Measurements from ENCODE around the gene MRRF. TPM values are rescaled to one million over a fixed set of nuclear protein-coding genes. Genes with fewer than 3 reads are reported as not detected.

The MRRF gene
- total and polyA plus RNA-seq, 4 experiments from 2014 or later, result 15.6 to 27.3 (median 22.5) TPM

- Mint-ChIP-seq H3K27me3 (peaks cover 8 to 12% of the 10 kb centered on the region in 2 donors), H3K27ac (no peak overlapping the region), H3K4me3 (no peak overlapping the region), H3K4me1 (peaks cover 4 to 14% (median 6%) of the 10 kb centered on the region in 4 donors), H3K9me3 (peaks cover 0 to 4% (median 0%) of the 10 kb centered on the region in 8 donors), H3K36me3 (no peaks in the 10 kb centered on the region)
- Histone ChIP-seq H3K27ac (ENCODE audit: low read depth, low read length) (no peak overlapping the region), H3K4me3 (ENCODE audit: low read length in 2 of 2) (no peak overlapping the region), H3K4me1 (ENCODE audit: insufficient read depth, low read length) (peaks cover 10% of the 10 kb centered on the region), H3K27me3 (ENCODE audit: insufficient read depth, low read length) (peaks cover 4% of the 10 kb centered on the region), H3K36me3 (ENCODE audit: insufficient read depth, low read length) (no peaks in the 10 kb centered on the region), H3K9me3 (ENCODE audit: control insufficient read depth in 1 of 2, low read length in 2 of 2) (no peaks in the 10 kb centered on the region)
- no peak for DNase-seq
- POLR2A ChIA-PET (ENCODE audit: partially characterized antibody), result no interaction called here
- intact Hi-C loops (cut with micrococcal nuclease), result no loop called here
- CTCF ChIA-PET (ENCODE audit: partially characterized antibody), result interaction anchor here (2.2 to 2.3 kb wide), 2 partner anchors 14 to 16 kb away, joined by 6 to 10 read pairs; no protein-coding TSS in a partner anchor
Observed at GRCh38 chr9:122367065-122367464, 102.4 kb downstream of the MRRF start.

DNA sequence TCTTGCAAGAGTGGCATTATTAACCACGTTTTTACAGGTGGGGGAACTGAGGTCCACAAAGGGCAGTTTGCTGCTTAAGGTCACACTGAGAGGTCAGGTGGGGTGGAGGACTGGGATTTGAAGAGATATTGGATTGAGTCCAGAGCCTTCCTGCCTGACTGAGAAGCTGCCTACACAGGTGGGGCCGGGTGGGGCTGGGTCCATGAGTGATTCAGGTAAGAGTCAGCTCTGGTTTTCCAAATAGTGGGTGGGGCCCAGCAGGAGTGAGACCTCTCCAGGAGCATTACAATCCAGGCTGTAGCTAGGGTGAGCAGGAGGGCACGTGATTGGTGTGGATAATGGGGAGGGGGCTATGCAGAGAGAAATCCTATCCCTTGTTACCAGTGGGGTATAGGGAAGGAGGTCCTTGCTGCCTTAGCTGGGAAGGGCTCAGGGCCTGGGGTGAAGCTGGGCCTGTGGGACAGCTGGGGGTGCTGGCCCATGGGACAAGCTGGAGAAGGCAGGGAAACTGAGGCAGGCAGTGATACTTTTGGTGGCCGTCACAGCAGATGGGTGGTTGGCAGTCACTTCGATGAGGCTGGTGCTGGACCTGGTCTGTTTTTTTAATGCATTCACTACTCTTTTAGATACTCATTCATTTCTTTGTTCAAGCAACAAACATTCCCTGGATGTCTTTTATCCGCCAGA lies 103.2 kb downstream of the MRRF start:
- H3K27me3 ChIP-seq (ENCODE audit: insufficient read depth, low read length), result peaks cover 4% of the 10 kb centered on the region
- no peaks in the 10 kb centered on the region for H3K36me3 ChIP-seq (ENCODE audit: insufficient read depth, low read length)
- no peak overlapping the region for H3K27ac ChIP-seq (ENCODE audit: low read depth, low read length)
- peaks cover 0 to 4% (median 0%) of the 10 kb centered on the region in 8 donors for H3K9me3 Mint-ChIP-seq
- no peaks in the 10 kb centered on the region for H3K36me3 Mint-ChIP-seq
- POLR2A ChIA-PET (ENCODE audit: partially characterized antibody), result no interaction called here
- peaks cover 6 to 14% (median 6%) of the 10 kb centered on the region in 4 donors for H3K4me1 Mint-ChIP-seq
- no peak overlapping the region for H3K4me3 Mint-ChIP-seq
- intact Hi-C loops (cut with micrococcal nuclease), result no loop called here
- H3K27me3 Mint-ChIP-seq, result peaks cover 13 to 19% of the 10 kb centered on the region in 2 donors
- no peaks in the 10 kb centered on the region for H3K9me3 ChIP-seq (ENCODE audit: control insufficient read depth in 1 of 2, low read length in 2 of 2)
- no peak for DNase-seq
- H3K27ac Mint-ChIP-seq, result no peak overlapping the region
- no peak overlapping the region for H3K4me3 ChIP-seq (ENCODE audit: low read length in 2 of 2)
- CTCF ChIA-PET (ENCODE audit: partially characterized antibody), result interaction anchor here (0.5 to 2.3 kb wide), 4 partner anchors 15 to 159 kb away, joined by 3 to 10 read pairs (median 5); no protein-coding TSS in a partner anchor
- peaks cover 10% of the 10 kb centered on the region for H3K4me1 ChIP-seq (ENCODE audit: insufficient read depth, low read length)

DNA sequence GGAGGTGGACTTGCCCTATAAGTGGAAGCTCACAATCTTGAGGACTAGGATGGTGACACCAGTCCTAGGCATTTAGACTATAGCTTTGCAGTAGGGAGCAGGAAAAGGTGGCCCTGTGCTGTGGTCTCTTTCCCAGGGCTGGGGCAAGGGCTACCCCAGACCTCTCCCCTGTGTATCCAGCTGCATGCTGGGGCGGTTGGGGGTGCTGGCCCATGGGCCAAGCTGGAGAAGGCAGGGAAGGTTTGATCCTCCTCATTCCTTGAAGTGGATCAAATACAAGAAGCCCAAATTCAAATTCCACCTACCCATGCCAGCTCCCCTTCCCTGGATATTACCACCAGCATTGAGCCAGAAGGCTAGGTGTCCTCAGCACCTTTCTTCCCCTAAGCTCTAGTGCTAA lies 104.0 kb downstream of the MRRF start:
- H3K27me3 ChIP-seq (ENCODE audit: insufficient read depth, low read length), result peaks cover 4% of the 10 kb centered on the region
- H3K27ac ChIP-seq (ENCODE audit: low read depth, low read length), result no peak overlapping the region
- ChIA-PET CTCF (ENCODE audit: partially characterized antibody) (interaction anchor here (2.2 to 2.3 kb wide), 2 partner anchors 16 to 18 kb away, joined by 6 to 10 read pairs; no protein-coding TSS in a partner anchor), POLR2A (ENCODE audit: partially characterized antibody) (no interaction called here)
- Mint-ChIP-seq H3K27ac (no peak overlapping the region), H3K27me3 (peaks cover 16 to 22% of the 10 kb centered on the region in 2 donors), H3K9me3 (peaks cover 0 to 4% (median 0%) of the 10 kb centered on the region in 8 donors), H3K4me1 (peaks cover 6 to 14% (median 6%) of the 10 kb centered on the region in 4 donors), H3K4me3 (no peak overlapping the region), H3K36me3 (no peaks in the 10 kb centered on the region)
- DNase-seq, result no peak
- H3K4me3 ChIP-seq (ENCODE audit: low read length in 2 of 2), result no peak overlapping the region
- H3K9me3 ChIP-seq (ENCODE audit: control insufficient read depth in 1 of 2, low read length in 2 of 2), result no peaks in the 10 kb centered on the region
- intact Hi-C loops (cut with micrococcal nuclease), result no loop called here
- H3K36me3 ChIP-seq (ENCODE audit: insufficient read depth, low read length), result no peaks in the 10 kb centered on the region
- peaks cover 10% of the 10 kb centered on the region for H3K4me1 ChIP-seq (ENCODE audit: insufficient read depth, low read length)

DNA sequence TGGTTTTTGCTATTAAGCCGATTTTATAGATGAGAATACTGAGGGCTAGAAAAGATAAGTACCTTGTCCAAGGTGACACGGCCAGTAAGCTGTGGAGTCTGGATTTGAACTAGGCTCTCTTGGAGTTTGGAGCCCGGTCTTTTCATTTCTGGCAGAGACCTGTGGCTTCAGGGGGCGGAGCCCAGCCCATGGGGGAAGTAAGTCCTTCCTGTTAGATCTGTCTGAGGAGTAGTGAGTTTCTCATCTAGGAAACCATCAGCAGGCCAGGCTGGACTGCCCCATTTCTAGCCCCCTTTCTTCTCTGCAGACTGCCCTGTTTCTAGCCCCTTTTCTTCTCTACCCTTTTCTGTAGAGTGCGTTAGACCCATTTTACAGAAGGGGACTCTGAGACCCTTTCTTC lies 105.6 kb downstream of the MRRF start:
- peaks cover 4% of the 10 kb centered on the region for H3K27me3 ChIP-seq (ENCODE audit: insufficient read depth, low read length)
- peaks cover 10% of the 10 kb centered on the region for H3K4me1 ChIP-seq (ENCODE audit: insufficient read depth, low read length)
- Mint-ChIP-seq H3K9me3 (peaks cover 0 to 4% (median 0%) of the 10 kb centered on the region in 8 donors), H3K27me3 (peaks cover 17 to 22% of the 10 kb centered on the region in 2 donors), H3K4me1 (peaks cover 6 to 14% (median 6%) of the 10 kb centered on the region in 4 donors), H3K36me3 (no peaks in the 10 kb centered on the region), H3K4me3 (peak overlapping the region in 5 of 8 donors; percentile 75 to 84 (median 79)), H3K27ac (peak overlapping the region in 2 of 7 donors; percentile 46 to 63)
- intact Hi-C loops (cut with micrococcal nuclease), result no loop called here
- POLR2A ChIA-PET (ENCODE audit: partially characterized antibody), result no interaction called here
- CTCF ChIA-PET (ENCODE audit: partially characterized antibody), result interaction anchor here (1.0 kb wide), 1 partner anchor 19 kb away, joined by 4 read pairs; no protein-coding TSS in a partner anchor
- no peaks in the 10 kb centered on the region for H3K36me3 ChIP-seq (ENCODE audit: insufficient read depth, low read length)
- DNase-seq, result no peak
- no peak overlapping the region for H3K4me3 ChIP-seq (ENCODE audit: low read length in 2 of 2)
- no peak overlapping the region for H3K27ac ChIP-seq (ENCODE audit: low read depth, low read length)
- no peaks in the 10 kb centered on the region for H3K9me3 ChIP-seq (ENCODE audit: control insufficient read depth in 1 of 2, low read length in 2 of 2)

DNA sequence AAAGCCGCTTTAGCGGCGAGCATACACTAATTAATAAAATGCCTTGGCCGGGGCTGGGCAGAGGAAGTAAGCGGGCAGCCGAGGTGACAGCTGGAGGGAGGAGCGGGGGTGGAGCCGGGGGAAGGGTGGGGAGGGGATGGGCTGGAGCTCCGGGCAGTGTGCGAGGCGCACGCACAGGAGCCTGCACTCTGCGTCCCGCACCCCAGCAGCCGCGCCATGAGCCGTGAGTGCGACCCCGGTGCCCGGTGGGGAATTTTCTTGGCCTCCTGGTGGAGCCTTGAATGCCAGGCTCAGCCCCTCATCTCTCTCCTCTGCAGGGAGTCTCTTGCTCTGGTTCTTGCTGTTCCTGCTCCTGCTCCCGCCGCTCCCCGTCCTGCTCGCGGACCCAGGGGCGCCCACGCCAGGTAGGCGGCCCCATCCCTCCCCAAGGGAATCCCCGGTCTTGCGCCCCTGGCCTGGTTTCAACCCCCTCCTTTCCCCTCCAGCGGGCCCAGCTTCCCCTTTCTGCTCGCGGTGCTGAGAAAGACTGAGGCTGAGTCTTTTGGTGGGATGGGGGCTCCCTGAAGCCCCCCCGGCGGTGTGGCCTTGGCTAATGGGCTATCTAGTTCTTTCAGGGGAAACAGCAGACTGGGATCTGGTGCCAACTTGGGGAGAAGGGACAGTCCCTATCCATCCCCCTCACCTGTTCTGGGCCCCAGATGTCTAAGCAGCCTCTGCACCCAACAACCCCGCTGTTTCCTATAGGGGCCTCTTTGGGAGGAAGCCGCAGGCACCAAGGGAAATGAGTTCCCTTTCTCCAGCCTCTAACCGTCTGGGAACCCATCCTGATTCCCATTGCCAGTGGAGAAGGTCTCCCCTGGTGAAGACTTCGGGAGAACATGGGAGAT lies 106.4 kb downstream of the MRRF start, which contains the start of gene PTGS1:
PTGS1 (plus strand) TSS at position 156 of the 887 bp plus-strand sequence; CDS start at position 217, 61 bp downstream.
- H3K27ac Mint-ChIP-seq, result peak within 1 kb of the TSS in 2 of 7 donors; percentile 46 to 63
- H3K9me3 ChIP-seq (ENCODE audit: control insufficient read depth in 1 of 2, low read length in 2 of 2), result no peaks in the 10 kb centered on the region
- peaks cover 4% of the 10 kb centered on the region for H3K27me3 ChIP-seq (ENCODE audit: insufficient read depth, low read length)
- POLR2A ChIA-PET (ENCODE audit: partially characterized antibody), result no interaction called here
- no peaks in the 10 kb centered on the region for H3K36me3 ChIP-seq (ENCODE audit: insufficient read depth, low read length)
- peaks cover 19 to 28% of the 10 kb centered on the region in 2 donors for H3K27me3 Mint-ChIP-seq
- CTCF ChIA-PET (ENCODE audit: partially characterized antibody), result interaction anchor here (1.0 kb wide), 1 partner anchor 20 kb away, joined by 4 read pairs; no protein-coding TSS in a partner anchor
- no peaks in the 10 kb centered on the region for H3K36me3 Mint-ChIP-seq
- H3K4me1 ChIP-seq (ENCODE audit: insufficient read depth, low read length), result peaks cover 10% of the 10 kb centered on the region
- intact Hi-C loops (cut with micrococcal nuclease), result no loop called here
- H3K27ac ChIP-seq (ENCODE audit: low read depth, low read length), result no peak within 1 kb of the TSS
- H3K9me3 Mint-ChIP-seq, result peaks cover 0 to 4% (median 0%) of the 10 kb centered on the region in 8 donors
- peak within 1 kb of the TSS; percentile 38 to 84 (median 78) for H3K4me3 Mint-ChIP-seq
- peaks cover 6 to 14% (median 6%) of the 10 kb centered on the region in 4 donors for H3K4me1 Mint-ChIP-seq
- no peak for DNase-seq
- no peak within 1 kb of the TSS for H3K4me3 ChIP-seq (ENCODE audit: low read length in 2 of 2)

DNA sequence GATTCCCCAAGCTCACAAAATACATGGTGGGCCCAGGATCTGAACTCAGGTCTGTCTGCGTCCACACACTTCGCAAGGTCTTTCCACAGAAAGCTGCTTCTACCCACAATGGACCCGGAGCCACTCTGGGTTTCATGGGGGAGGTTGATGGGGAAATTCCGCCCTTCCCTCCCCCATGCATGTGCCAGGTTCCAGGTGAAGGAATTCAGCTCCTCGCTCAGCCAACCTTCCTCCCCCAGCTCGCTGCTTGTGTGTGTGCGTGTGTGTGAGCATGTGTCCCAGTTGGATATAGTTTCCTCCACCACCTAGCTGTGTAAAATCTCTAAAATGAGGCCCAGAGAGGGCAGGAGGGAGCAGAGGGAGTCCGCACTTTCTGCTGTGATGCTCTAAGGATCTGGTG lies 107.2 kb downstream of the MRRF start:
- Histone ChIP-seq H3K9me3 (ENCODE audit: control insufficient read depth in 1 of 2, low read length in 2 of 2) (no peaks in the 10 kb centered on the region), H3K27ac (ENCODE audit: low read depth, low read length) (no peak overlapping the region), H3K4me1 (ENCODE audit: insufficient read depth, low read length) (peaks cover 10% of the 10 kb centered on the region), H3K27me3 (ENCODE audit: insufficient read depth, low read length) (peaks cover 4% of the 10 kb centered on the region), H3K36me3 (ENCODE audit: insufficient read depth, low read length) (no peaks in the 10 kb centered on the region), H3K4me3 (ENCODE audit: low read length in 2 of 2) (no peak overlapping the region)
- peaks cover 0 to 4% (median 0%) of the 10 kb centered on the region in 8 donors for H3K9me3 Mint-ChIP-seq
- peaks cover 6 to 14% (median 6%) of the 10 kb centered on the region in 4 donors for H3K4me1 Mint-ChIP-seq
- no peak overlapping the region for H3K27ac Mint-ChIP-seq
- ChIA-PET POLR2A (ENCODE audit: partially characterized antibody) (no interaction called here), CTCF (ENCODE audit: partially characterized antibody) (no interaction called here)
- H3K27me3 Mint-ChIP-seq, result peaks cover 19 to 30% of the 10 kb centered on the region in 2 donors
- H3K4me3 Mint-ChIP-seq, result peak overlapping the region in 3 of 8 donors; percentile 6 to 47 (median 18)
- no peak for DNase-seq
- H3K36me3 Mint-ChIP-seq, result no peaks in the 10 kb centered on the region
- intact Hi-C loops (cut with micrococcal nuclease), result no loop called here

Measured in CD4-positive, alpha-beta memory T cell (primary cell).